ENCODE data around the gene BICC1. TPM values are rescaled to one million over a fixed set of nuclear protein-coding genes. Genes with fewer than 3 reads are reported as not detected.

Gene BICC1
- total RNA-seq, 1 donor from 2014 or later = 0.12 TPM

- no peaks in the 10 kb centered on the region for H3K4me1 Mint-ChIP-seq (ENCODE audit: low read depth, unreplicated experiment)
- H3K9me3 Mint-ChIP-seq (ENCODE audit: unreplicated experiment) = peaks cover 2% of the 10 kb centered on the region
- no peak for TF ChIP-seq CTCF (IDR thresholded peaks at IDR 0.05; ENCODE audit: partially characterized antibody, unreplicated experiment)
- H3K4me3 Mint-ChIP-seq (ENCODE audit: unreplicated experiment) = no peak overlapping the region
- no peak overlapping the region for H3K27ac Mint-ChIP-seq (ENCODE audit: unreplicated experiment)
- H3K27me3 Mint-ChIP-seq (ENCODE audit: unreplicated experiment) = peaks cover 7% of the 10 kb centered on the region
- H3K36me3 Mint-ChIP-seq (ENCODE audit: unreplicated experiment) = peaks cover 11% of the 10 kb centered on the region
- DNase-seq = no peak
These were observed 251.5 kb downstream of the BICC1 start for GRCh38 chr10:58764087-58764747.

- H3K4me1 Mint-ChIP-seq (ENCODE audit: low read depth, unreplicated experiment) = no peaks in the 10 kb centered on the region
- H3K9me3 Mint-ChIP-seq (ENCODE audit: unreplicated experiment) = peaks cover 2% of the 10 kb centered on the region
- no peak for TF ChIP-seq CTCF (IDR thresholded peaks at IDR 0.05; ENCODE audit: partially characterized antibody, unreplicated experiment)
- H3K27me3 Mint-ChIP-seq (ENCODE audit: unreplicated experiment) = peaks cover 7% of the 10 kb centered on the region
- DNase-seq = no peak
- no peak overlapping the region for H3K4me3 Mint-ChIP-seq (ENCODE audit: unreplicated experiment)
- H3K27ac Mint-ChIP-seq (ENCODE audit: unreplicated experiment) = no peak overlapping the region
- H3K36me3 Mint-ChIP-seq (ENCODE audit: unreplicated experiment) = peaks cover 11% of the 10 kb centered on the region
These were observed 253.2 kb downstream of the BICC1 start for GRCh38 chr10:58765910-58766309.

- H3K27ac Mint-ChIP-seq (ENCODE audit: unreplicated experiment) = no peak overlapping the region
- H3K36me3 Mint-ChIP-seq (ENCODE audit: unreplicated experiment) = peaks cover 11% of the 10 kb centered on the region
- TF ChIP-seq CTCF (IDR thresholded peaks at IDR 0.05; ENCODE audit: partially characterized antibody, unreplicated experiment) = no peak
- DNase-seq = no peak
- H3K27me3 Mint-ChIP-seq (ENCODE audit: unreplicated experiment) = peaks cover 4% of the 10 kb centered on the region
- peaks cover 2% of the 10 kb centered on the region for H3K9me3 Mint-ChIP-seq (ENCODE audit: unreplicated experiment)
- no peak overlapping the region for H3K4me3 Mint-ChIP-seq (ENCODE audit: unreplicated experiment)
- H3K4me1 Mint-ChIP-seq (ENCODE audit: low read depth, unreplicated experiment) = no peaks in the 10 kb centered on the region
These were observed 255.0 kb downstream of the BICC1 start for GRCh38 chr10:58767652-58768051.

GRCh38 chr10:58771863-58772262 lies 259.2 kb downstream of the BICC1 start:
- Mint-ChIP-seq H3K9me3 (ENCODE audit: unreplicated experiment) (peaks cover 2% of the 10 kb centered on the region), H3K27ac (ENCODE audit: unreplicated experiment) (no peak overlapping the region), H3K4me1 (ENCODE audit: low read depth, unreplicated experiment) (peaks cover 11% of the 10 kb centered on the region), H3K27me3 (ENCODE audit: unreplicated experiment) (peaks cover 4% of the 10 kb centered on the region), H3K36me3 (ENCODE audit: unreplicated experiment) (peaks cover 11% of the 10 kb centered on the region), H3K4me3 (ENCODE audit: unreplicated experiment) (no peak overlapping the region)
- no peak for DNase-seq
- TF ChIP-seq CTCF (IDR thresholded peaks at IDR 0.05; ENCODE audit: partially characterized antibody, unreplicated experiment) = no peak

GRCh38 chr10:58772758-58773157 lies 260.1 kb downstream of the BICC1 start:
- TF ChIP-seq CTCF (IDR thresholded peaks at IDR 0.05; ENCODE audit: partially characterized antibody, unreplicated experiment) = no peak
- Mint-ChIP-seq H3K27me3 (ENCODE audit: unreplicated experiment) (no peaks in the 10 kb centered on the region), H3K4me3 (ENCODE audit: unreplicated experiment) (no peak overlapping the region), H3K9me3 (ENCODE audit: unreplicated experiment) (peaks cover 2% of the 10 kb centered on the region), H3K27ac (ENCODE audit: unreplicated experiment) (no peak overlapping the region), H3K4me1 (ENCODE audit: low read depth, unreplicated experiment) (peaks cover 13% of the 10 kb centered on the region), H3K36me3 (ENCODE audit: unreplicated experiment) (peaks cover 4% of the 10 kb centered on the region)
- no peak for DNase-seq

Data from glutamatergic neuron (in vitro differentiated cells).